Measurements from ENCODE around the gene RNU6-7. TPM values are rescaled to one million over a fixed set of nuclear protein-coding genes. Genes with fewer than 3 reads are reported as not detected.

Gene RNU6-7
- total RNA-seq, 3 donors from 2014 or later: not detected

DNA sequence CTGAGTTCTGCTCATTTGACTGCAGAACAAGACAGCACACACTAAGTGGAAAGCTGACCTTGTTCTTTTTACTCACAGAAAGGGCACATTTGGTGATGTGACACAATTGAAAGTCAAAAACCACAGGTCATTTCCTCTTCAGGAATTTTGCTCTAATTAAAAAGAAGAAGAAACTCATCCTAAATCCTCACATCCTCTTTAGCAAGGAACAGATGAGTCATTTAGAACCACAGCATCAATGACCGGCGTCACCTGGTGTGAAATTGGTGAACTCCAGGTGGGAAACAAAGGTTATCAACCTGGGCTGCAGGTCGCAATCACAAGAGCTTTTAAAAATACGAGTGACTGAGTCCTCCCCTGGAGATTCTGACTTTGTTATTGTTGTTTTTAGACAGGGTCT lies 4.1 kb downstream of the RNU6-7 start:
- Histone ChIP-seq H3K4me1 (ENCODE audit: low read depth) (peaks cover 7% of the 10 kb centered on the region), H3K4me3 (no peak overlapping the region), H3K36me3 (ENCODE audit: low read depth) (no peaks in the 10 kb centered on the region), H3K9me3 (no peaks in the 10 kb centered on the region)
- TF ChIP-seq, protein P1, sequence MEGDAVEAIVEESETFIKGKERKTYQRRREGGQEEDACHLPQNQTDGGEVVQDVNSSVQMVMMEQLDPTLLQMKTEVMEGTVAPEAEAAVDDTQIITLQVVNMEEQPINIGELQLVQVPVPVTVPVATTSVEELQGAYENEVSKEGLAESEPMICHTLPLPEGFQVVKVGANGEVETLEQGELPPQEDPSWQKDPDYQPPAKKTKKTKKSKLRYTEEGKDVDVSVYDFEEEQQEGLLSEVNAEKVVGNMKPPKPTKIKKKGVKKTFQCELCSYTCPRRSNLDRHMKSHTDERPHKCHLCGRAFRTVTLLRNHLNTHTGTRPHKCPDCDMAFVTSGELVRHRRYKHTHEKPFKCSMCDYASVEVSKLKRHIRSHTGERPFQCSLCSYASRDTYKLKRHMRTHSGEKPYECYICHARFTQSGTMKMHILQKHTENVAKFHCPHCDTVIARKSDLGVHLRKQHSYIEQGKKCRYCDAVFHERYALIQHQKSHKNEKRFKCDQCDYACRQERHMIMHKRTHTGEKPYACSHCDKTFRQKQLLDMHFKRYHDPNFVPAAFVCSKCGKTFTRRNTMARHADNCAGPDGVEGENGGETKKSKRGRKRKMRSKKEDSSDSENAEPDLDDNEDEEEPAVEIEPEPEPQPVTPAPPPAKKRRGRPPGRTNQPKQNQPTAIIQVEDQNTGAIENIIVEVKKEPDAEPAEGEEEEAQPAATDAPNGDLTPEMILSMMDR (IDR thresholded peaks at IDR 0.05): no peak
- intact Hi-C loops (cut with DNase I, micrococcal nuclease): no loop called here
- ATAC-seq (no peak), DNase-seq (peak in 1 of 3 donors; percentile 11)

DNA sequence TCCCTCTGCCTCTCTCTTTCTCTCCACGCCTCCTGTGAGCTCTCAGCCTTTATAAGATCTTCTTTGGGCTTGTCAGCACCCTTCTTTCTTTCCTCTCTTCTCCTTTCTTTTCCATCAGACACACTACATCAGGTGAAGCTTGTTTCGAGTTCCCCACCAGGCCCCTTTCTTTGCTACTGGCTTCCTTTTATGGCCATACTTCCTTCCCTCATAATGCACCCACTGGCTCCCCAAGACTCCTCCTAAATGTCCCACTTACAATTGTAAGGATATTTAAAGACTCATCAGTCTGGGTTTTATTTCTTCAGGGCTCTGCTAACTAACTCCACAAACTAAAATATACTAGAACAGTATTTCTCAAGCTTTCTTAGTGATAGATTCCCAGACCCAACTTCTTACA lies 4.7 kb downstream of the RNU6-7 start:
- TF ChIP-seq, protein P1 (IDR thresholded peaks at IDR 0.05): no peak
- ATAC-seq (no peak), DNase-seq (no peak)
- H3K4me3 ChIP-seq: no peak overlapping the region
- peaks cover 7% of the 10 kb centered on the region for H3K4me1 ChIP-seq (ENCODE audit: low read depth)
- H3K9me3 ChIP-seq: no peaks in the 10 kb centered on the region
- intact Hi-C loops (cut with DNase I, micrococcal nuclease): no loop called here
- no peaks in the 10 kb centered on the region for H3K36me3 ChIP-seq (ENCODE audit: low read depth)

DNA sequence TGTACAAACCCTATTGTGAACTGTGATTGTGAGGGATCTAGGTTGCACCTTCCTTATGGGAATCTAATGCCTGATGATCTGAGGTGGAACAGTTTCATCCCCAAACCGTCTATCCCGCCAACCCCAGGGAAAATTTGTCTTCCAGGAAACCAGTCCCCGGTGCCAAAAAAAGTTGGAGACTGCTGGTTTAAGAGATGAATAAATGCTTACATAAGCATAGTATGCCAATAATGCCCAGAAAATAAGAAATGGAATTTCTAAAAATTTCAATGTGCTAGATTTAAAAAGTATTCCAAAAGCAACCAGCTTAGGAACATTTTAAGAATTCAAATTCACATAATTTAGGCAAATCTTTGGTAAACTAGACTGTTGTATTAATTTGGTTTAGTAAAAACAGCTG lies 6.6 kb downstream of the RNU6-7 start:
- H3K36me3 ChIP-seq (ENCODE audit: low read depth): no peaks in the 10 kb centered on the region
- intact Hi-C loops (cut with DNase I, micrococcal nuclease): no loop called here
- DNase-seq (no peak), ATAC-seq (no peak)
- TF ChIP-seq, protein P1 (IDR thresholded peaks at IDR 0.05): no peak
- no peak overlapping the region for H3K4me3 ChIP-seq
- H3K4me1 ChIP-seq (ENCODE audit: low read depth): no peaks in the 10 kb centered on the region
- no peaks in the 10 kb centered on the region for H3K9me3 ChIP-seq

DNA sequence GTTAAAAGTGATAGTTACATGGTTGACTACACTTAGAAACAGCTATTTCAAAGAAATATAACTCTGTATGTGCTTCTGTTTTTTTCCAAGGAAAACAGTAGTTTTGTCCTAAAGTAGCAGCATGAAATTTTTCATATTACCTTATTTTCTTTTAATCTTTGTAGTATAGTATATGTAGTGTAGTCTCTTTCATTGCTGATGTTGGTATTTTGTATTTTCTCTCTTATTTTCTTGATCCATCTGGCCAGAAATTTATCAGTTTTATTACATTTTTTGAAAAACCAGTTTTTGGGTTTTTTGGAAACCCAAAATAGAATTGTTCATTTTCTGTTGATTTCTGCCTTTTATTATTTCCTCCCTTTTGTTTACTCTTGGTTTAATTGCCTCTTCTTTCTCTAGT lies 7.6 kb downstream of the RNU6-7 start:
- Histone ChIP-seq H3K9me3 (no peaks in the 10 kb centered on the region), H3K4me3 (no peak overlapping the region), H3K36me3 (ENCODE audit: low read depth) (no peaks in the 10 kb centered on the region), H3K4me1 (ENCODE audit: low read depth) (no peaks in the 10 kb centered on the region)
- no peak for DNase-seq
- intact Hi-C loops (cut with DNase I, micrococcal nuclease): no loop called here
- no peak for ATAC-seq
- TF ChIP-seq, protein P1 (IDR thresholded peaks at IDR 0.05): no peak

DNA sequence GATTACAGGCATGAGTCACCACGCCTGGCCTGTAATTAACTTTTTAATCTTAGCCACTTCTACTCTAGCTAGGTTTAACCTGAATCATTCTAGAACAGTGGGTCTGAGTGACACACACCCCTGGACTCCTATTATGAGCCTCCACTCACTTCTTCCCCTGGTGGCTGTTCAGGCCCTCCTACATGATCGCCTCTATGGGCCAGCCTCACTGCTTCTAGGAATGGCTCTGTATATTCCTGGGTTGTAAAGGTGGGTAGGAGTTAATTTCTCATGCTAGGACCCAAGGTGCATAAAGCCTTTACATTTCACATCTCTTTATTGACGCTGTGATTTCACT lies 9.2 kb downstream of the RNU6-7 start:
- ATAC-seq (no peak), DNase-seq (no peak)
- Histone ChIP-seq H3K36me3 (ENCODE audit: low read depth) (no peaks in the 10 kb centered on the region), H3K4me3 (no peak overlapping the region), H3K4me1 (ENCODE audit: low read depth) (no peaks in the 10 kb centered on the region), H3K9me3 (no peaks in the 10 kb centered on the region)
- intact Hi-C loops (cut with DNase I, micrococcal nuclease): no loop called here
- TF ChIP-seq, protein P1 (IDR thresholded peaks at IDR 0.05): no peak

DNA sequence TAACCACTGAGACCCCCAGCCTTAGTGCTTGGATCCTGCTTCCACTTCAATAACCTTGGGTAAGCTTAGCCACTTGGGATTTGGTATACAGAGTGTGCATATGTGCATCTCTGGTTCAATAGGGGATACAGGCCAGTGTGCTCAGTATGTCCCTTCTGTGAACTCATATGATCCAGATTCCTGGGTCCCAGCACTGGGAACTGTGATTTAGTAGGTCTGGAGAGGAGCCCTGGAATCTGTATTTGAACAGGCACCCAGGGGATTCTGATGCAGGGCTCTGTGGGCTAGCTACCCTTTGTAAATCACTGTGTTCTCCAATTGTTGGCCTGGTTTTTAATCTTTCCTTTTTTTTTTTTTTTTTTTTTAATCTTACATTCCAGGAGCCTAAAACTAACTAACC lies 11.0 kb downstream of the RNU6-7 start:
- DNase-seq (no peak), ATAC-seq (no peak)
- Histone ChIP-seq H3K4me1 (ENCODE audit: low read depth) (no peaks in the 10 kb centered on the region), H3K9me3 (no peaks in the 10 kb centered on the region), H3K36me3 (ENCODE audit: low read depth) (no peaks in the 10 kb centered on the region), H3K4me3 (no peak overlapping the region)
- intact Hi-C loops (cut with DNase I, micrococcal nuclease): no loop called here
- TF ChIP-seq, protein P1 (IDR thresholded peaks at IDR 0.05): no peak

Measured in mucosa of descending colon (tissue), 3 donors.